SK-N-SH (cell line): ENCODE measurements around the gene ZNF516. TPM values are rescaled to one million over a fixed set of nuclear protein-coding genes. Genes with fewer than 3 reads are reported as not detected.

Source experiments
- CTCF ChIA-PET: fragments of 300-600, 350-600 bp; formaldehyde crosslinking; extraction: SDS; loops from one replicate; lab custom pipeline; 2021; lab: Yijun Ruan, JAX
- POLR2A ChIA-PET: fragments of 350-600 bp; sonication (Branson Sonifier 250); formaldehyde crosslinking; extraction: SDS; loops from one replicate; lab custom pipeline; 2020; ENCODE audit warnings: antibody characterized with exemption, inconsistent platforms; lab: Yijun Ruan, JAX
- DNase-seq: peaks from one replicate; pipeline ENCODE4 v3.0.0; 2012
- H2AFZ ChIP-seq: fragments of 200-600 bp; sonication (generic); 2 replicates; pipeline ENCODE4 v1.8.1; 2016; ENCODE audit warnings: antibody characterized with exemption, mild to moderate bottlenecking, low read depth
- H3F3A ChIP-seq: fragments of 200-600 bp; sonication (generic); replicated peaks from 2 replicates; pipeline ENCODE3; 2016; ENCODE audit warnings: antibody characterized with exemption, mild to moderate bottlenecking; ENCODE audit not compliant: insufficient read depth
- H3K27ac ChIP-seq, 2 experiments: fragments of 200-500 bp in 1 of 2; fragments of 200-600 bp in 1 of 2; sonication (Bioruptor generic) in 1 of 2; sonication (generic), shearing (Covaris generic) in 1 of 2; 2 replicates each; pipeline versions ENCODE4 v1.5.1 to v1.6.1; 2014 to 2016; ENCODE audit warnings: low read depth in 2 of 2, inconsistent platforms in 1 of 2, low read length in 1 of 2, mild to moderate bottlenecking in 1 of 2, mixed read lengths in 1 of 2
- H3K27me3 ChIP-seq: fragments of 200-600 bp; sonication (generic), shearing (Covaris generic); 2 replicates; pipeline ENCODE4 v1.6.1; 2016; ENCODE audit warnings: mixed run types; ENCODE audit not compliant: insufficient read depth
- H3K36me3 ChIP-seq, 2 experiments: fragments of 200-500 bp in 1 of 2; fragments of 200-600 bp in 1 of 2; sonication (Bioruptor generic) in 1 of 2; sonication (generic) in 1 of 2; replicated peaks in 1 of 2; 2 replicates each; pipeline versions ENCODE3 to v1.5.1; 2014 to 2016; ENCODE audit warnings: low read length in 1 of 2, mild to moderate bottlenecking in 1 of 2; ENCODE audit not compliant: insufficient read depth in 2 of 2, control insufficient read depth in 1 of 2
- H3K4me1 ChIP-seq, 2 experiments: fragments of 200-500 bp in 1 of 2; fragments of 200-600 bp in 1 of 2; sonication (Bioruptor generic) in 1 of 2; sonication (generic), shearing (Covaris generic) in 1 of 2; 2 replicates each; pipeline versions ENCODE4 v1.5.1 to v1.6.1; 2014 to 2016; ENCODE audit warnings: low read depth in 1 of 2, low read length in 1 of 2, mixed run types in 1 of 2; ENCODE audit not compliant: insufficient read depth in 2 of 2, control insufficient read depth in 1 of 2
- H3K4me2 ChIP-seq: fragments of 200-600 bp; sonication (generic), shearing (Covaris generic); 2 replicates; pipeline ENCODE4 v1.6.1; 2017; ENCODE audit warnings: mixed run types
- H3K4me3 ChIP-seq, 2 experiments: fragments of 200-500 bp in 1 of 2; fragments of 200-600 bp in 1 of 2; sonication (Bioruptor generic) in 1 of 2; sonication (generic), shearing (Covaris generic) in 1 of 2; 2 replicates each; pipeline versions ENCODE4 v1.5.1 to v1.8.1; 2014 to 2016; ENCODE audit warnings: low read depth in 2 of 2, inconsistent platforms in 1 of 2, low read length in 1 of 2, mild to moderate bottlenecking in 1 of 2, mixed read lengths in 1 of 2, moderate library complexity in 1 of 2
- H3K79me2 ChIP-seq: fragments of 200-600 bp; sonication (generic); 2 replicates; pipeline ENCODE4 v1.8.1; 2017; ENCODE audit warnings: mild to moderate bottlenecking; ENCODE audit not compliant: insufficient read depth
- H3K9ac ChIP-seq: fragments of 200-600 bp; sonication (generic); 2 replicates; pipeline ENCODE4 v1.6.1; 2017; ENCODE audit warnings: mixed run types
- H3K9me2 ChIP-seq: fragments of 200-600 bp; sonication (generic); 2 replicates; pipeline ENCODE4 v1.6.1; 2017; ENCODE audit warnings: mixed run types
- H3K9me3 ChIP-seq: fragments of 200-600 bp; sonication (generic); 2 replicates; pipeline ENCODE4 v1.6.1; 2017; ENCODE audit warnings: mixed run types, mild to moderate bottlenecking, moderate library complexity
- H4K20me1 ChIP-seq: fragments of 200-600 bp; sonication (generic); 2 replicates; pipeline ENCODE4 v1.6.1; 2017; ENCODE audit warnings: mild to moderate bottlenecking, mixed run types; ENCODE audit not compliant: insufficient read depth
- ELF1 ChIP-seq: IDR thresholded peaks from 2 replicates; pipeline ENCODE4 v1.4.0; 2012
- EZH2phosphoT487 ChIP-seq: fragments of 200-600 bp; sonication (generic); IDR thresholded peaks from 2 replicates; pipeline ENCODE4 v1.6.1; 2017; ENCODE audit warnings: low read depth, mixed run types, mild to moderate bottlenecking, antibody characterized with exemption, moderate library complexity, borderline replicate concordance
- FOSL2 ChIP-seq: IDR thresholded peaks from 2 replicates; pipeline ENCODE4 v1.4.0; 2012; ENCODE audit warnings: low read depth, mild to moderate bottlenecking, moderate library complexity, borderline replicate concordance
- FOXJ3 ChIP-seq: sonication (generic); formaldehyde crosslinking; IDR thresholded peaks from 2 replicates; pipeline ENCODE4 v1.5.1; 2020; ENCODE audit warnings: mild to moderate bottlenecking, missing genetic modification reagents
- IRF3 ChIP-seq: fragments of 150-350 bp; IDR thresholded peaks from 2 replicates; pipeline ENCODE4 v1.6.1; 2016; ENCODE audit warnings: mild to moderate bottlenecking, low read depth, low read length
- MAX ChIP-seq: IDR thresholded peaks from 2 replicates; pipeline ENCODE4 v1.4.0; 2012; ENCODE audit warnings: low read depth
- PBX3 ChIP-seq: IDR thresholded peaks from 2 replicates; pipeline ENCODE4; 2012
- POLR2AphosphoS5 ChIP-seq: IDR thresholded peaks from 2 replicates; pipeline ENCODE4 v1.6.1; 2012; ENCODE audit warnings: low read depth, low read length
- RAD21 ChIP-seq: IDR thresholded peaks from 2 replicates; pipeline ENCODE4 v1.6.1; 2012; ENCODE audit warnings: mild to moderate bottlenecking, low read length
- RCOR1 ChIP-seq: fragments of 150-350 bp; IDR thresholded peaks from 2 replicates; pipeline ENCODE4 v1.6.1; 2017; ENCODE audit warnings: antibody characterized with exemption, low read length
- REST ChIP-seq: IDR thresholded peaks from 2 replicates; pipeline ENCODE4 v1.6.1; 2012; ENCODE audit warnings: mild to moderate bottlenecking, low read depth, low read length, moderate library complexity
- SIN3A ChIP-seq: IDR thresholded peaks from 2 replicates; pipeline ENCODE4 v1.6.1; 2012; ENCODE audit warnings: low read depth, mild to moderate bottlenecking, low read length, moderate library complexity, borderline replicate concordance
- SMC3 ChIP-seq: IDR thresholded peaks from 2 replicates; pipeline ENCODE4 v1.6.1; 2012; ENCODE audit warnings: low read depth, low read length, improper control_type of control experiment
- TEAD4 ChIP-seq: IDR thresholded peaks from 2 replicates; pipeline ENCODE4 v1.4.0; 2012; ENCODE audit warnings: mild to moderate bottlenecking, borderline replicate concordance; ENCODE audit not compliant: insufficient read depth
- USF2 ChIP-seq: fragments of 150-350 bp; IDR thresholded peaks from 2 replicates; pipeline ENCODE4 v1.6.1; 2017; ENCODE audit warnings: antibody characterized with exemption, low read length, low read depth, borderline replicate concordance
- WGBS: methylation state at CpG from one replicate; pipeline ENCODE4 v1.1.6; 2017; ENCODE audit warnings: low lambda C conversion rate; 5-methylcytosine and 5-hydroxymethylcytosine counted together
- polyA plus RNA-seq, 3 experiments: library from polyadenylated mRNA; depleted of rRNA; stranded (reverse); fragments of >200 nt; gene quantifications; 2 replicates each; pipeline ENCODE4 v1.2.3, GENCODE V29; 2012

Gene ZNF516
- polyA plus RNA-seq, 1 of the 3 experiments (the other 2 are of a cell fraction), result 4.4 TPM

GRCh38 chr18:76437011-76437410, 58.0 kb downstream of the ZNF516 start (continued):
- TF ChIP-seq PBX3 (no peak), USF2 (no peak), FOSL2 (no peak), ELF1 (no peak), EZH2phosphoT487 (no peak)
- TF ChIP-seq, all 33 proteins: peak for 0

- Histone ChIP-seq H3K9me3 (no peaks in the 10 kb centered on the region), H3F3A (no peaks in the 10 kb centered on the region), H3K79me2 (no peaks in the 10 kb centered on the region; the same call in 1 of the 2 replicates), H3K9me2 (no peaks in the 10 kb centered on the region), H3K4me1 (peaks cover 0 to 14% of the 10 kb centered on the region in 2 experiments; a peak in 2 of 4 replicates), H3K4me2 (no peak overlapping the region), H3K27ac (no peak overlapping the region), H3K4me3 (no peak overlapping the region), H2AFZ (no peak overlapping the region), H3K9ac (no peak overlapping the region), H3K36me3 (peaks cover 0 to 8% of the 10 kb centered on the region in 2 experiments), H4K20me1 (peaks cover 6% of the 10 kb centered on the region; the same call in 1 of the 2 replicates), H3K27me3 (no peaks in the 10 kb centered on the region)
- TF ChIP-seq SMC3 (no peak), IRF3 (no peak), TEAD4 (no peak), RCOR1 (no peak), SIN3A (no peak)
- DNase-seq, result no peak
- POLR2A ChIA-PET, result no interaction called here
- CTCF ChIA-PET, result interaction anchor here (0.9 to 1.5 kb wide), 2 partner anchors 10 to 274 kb away, joined by 3 to 5 read pairs; no protein-coding TSS in a partner anchor
- WGBS, result 78% methylated on average over 16 of the region's 16 CpGs
Observed at GRCh38 chr18:76436342-76436741, 58.7 kb downstream of the ZNF516 start.

GRCh38 chr18:76435316-76435989, 59.6 kb downstream of the ZNF516 start:
- ChIA-PET POLR2A (no interaction called here), CTCF (interaction anchor here (0.7 to 1.5 kb wide), 2 partner anchors 9 to 36 kb away, joined by 3 to 5 read pairs; no protein-coding TSS in a partner anchor)
- no peak overlapping the region for H3K4me2 ChIP-seq
- no peaks in the 10 kb centered on the region; the same call in 1 of the 2 replicates for H3K79me2 ChIP-seq
- no peaks in the 10 kb centered on the region for H3K27me3 ChIP-seq
- peaks cover 6% of the 10 kb centered on the region; the same call in 1 of the 2 replicates for H4K20me1 ChIP-seq
- H3K9me3 ChIP-seq, result no peaks in the 10 kb centered on the region
- no peaks in the 10 kb centered on the region for H3F3A ChIP-seq
- H2AFZ ChIP-seq, result no peak overlapping the region
- peaks cover 0 to 14% of the 10 kb centered on the region in 2 experiments; a peak in 2 of 4 replicates for H3K4me1 ChIP-seq
- no peak overlapping the region for H3K4me3 ChIP-seq
- H3K27ac ChIP-seq, result no peak overlapping the region
- H3K9me2 ChIP-seq, result no peaks in the 10 kb centered on the region
- no peak for DNase-seq
- peaks cover 0 to 6% of the 10 kb centered on the region in 2 experiments for H3K36me3 ChIP-seq
- H3K9ac ChIP-seq, result no peak overlapping the region
- WGBS, result 75% methylated on average over 17 of the region's 17 CpGs
- TF ChIP-seq REST (no peak), RAD21 (no peak), FOXJ3 (CRISPR knock-in tag) (no peak), MAX (no peak), POLR2AphosphoS5 (no peak)
